ENCODE data around the gene B4GALT2. TPM values are rescaled to one million over a fixed set of nuclear protein-coding genes. Genes with fewer than 3 reads are reported as not detected.

Gene B4GALT2
- total and polyA plus RNA-seq, 2 donors (not counting 1 experiment from before 2014, with no cell fraction given), result 4.6 to 6.5 TPM

DNA sequence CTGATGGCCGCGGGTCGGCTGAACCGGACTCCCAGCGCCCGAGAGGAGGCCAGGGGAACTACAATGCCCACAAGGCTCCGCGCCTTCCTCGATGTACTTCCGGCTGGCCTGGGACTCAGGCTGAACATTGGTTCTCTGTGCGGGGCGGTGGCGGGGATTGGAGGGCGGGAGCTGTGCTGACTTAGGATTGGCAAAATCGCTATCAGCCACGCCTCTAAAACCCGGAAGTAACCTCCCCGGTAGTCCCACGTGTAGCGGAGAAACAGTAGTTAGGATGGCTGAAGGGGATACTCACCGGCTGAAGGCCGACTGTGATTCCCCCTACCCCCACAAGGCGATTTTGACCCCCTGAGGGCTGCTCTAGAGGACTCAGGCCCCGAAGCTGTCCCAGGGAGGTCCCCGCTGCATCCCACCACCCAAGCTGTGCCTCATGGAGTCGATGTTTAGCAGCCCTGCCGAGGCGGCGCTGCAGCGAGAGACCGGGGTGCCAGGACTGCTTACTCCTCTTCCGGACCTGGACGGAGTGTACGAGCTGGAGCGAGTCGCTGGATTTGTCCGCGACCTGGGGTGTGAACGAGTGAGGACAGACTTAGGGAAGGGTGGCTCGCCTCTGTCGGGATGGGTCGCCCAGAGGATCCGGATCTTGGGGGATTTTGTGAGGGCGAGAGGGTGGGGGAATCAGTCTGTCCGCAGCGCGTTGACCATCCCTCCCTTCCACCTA is 9.1 kb upstream of the B4GALT2 start, which contains the start of gene DPH2:
DPH2 (plus strand) TSS at position 265 of the 721 bp plus-strand sequence; CDS start at position 431, 166 bp downstream.
- TF ChIP-seq, protein P1, sequence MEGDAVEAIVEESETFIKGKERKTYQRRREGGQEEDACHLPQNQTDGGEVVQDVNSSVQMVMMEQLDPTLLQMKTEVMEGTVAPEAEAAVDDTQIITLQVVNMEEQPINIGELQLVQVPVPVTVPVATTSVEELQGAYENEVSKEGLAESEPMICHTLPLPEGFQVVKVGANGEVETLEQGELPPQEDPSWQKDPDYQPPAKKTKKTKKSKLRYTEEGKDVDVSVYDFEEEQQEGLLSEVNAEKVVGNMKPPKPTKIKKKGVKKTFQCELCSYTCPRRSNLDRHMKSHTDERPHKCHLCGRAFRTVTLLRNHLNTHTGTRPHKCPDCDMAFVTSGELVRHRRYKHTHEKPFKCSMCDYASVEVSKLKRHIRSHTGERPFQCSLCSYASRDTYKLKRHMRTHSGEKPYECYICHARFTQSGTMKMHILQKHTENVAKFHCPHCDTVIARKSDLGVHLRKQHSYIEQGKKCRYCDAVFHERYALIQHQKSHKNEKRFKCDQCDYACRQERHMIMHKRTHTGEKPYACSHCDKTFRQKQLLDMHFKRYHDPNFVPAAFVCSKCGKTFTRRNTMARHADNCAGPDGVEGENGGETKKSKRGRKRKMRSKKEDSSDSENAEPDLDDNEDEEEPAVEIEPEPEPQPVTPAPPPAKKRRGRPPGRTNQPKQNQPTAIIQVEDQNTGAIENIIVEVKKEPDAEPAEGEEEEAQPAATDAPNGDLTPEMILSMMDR (IDR thresholded peaks at IDR 0.05), result no peak
- TF ChIP-seq EZH2 (IDR thresholded peaks at IDR 0.05; ENCODE audit: borderline replicate concordance, insufficient read depth, low read depth, low read length, poor library complexity, severe bottlenecking), result no peak
- Histone ChIP-seq H3K4me2 (replicated peaks; ENCODE audit: low read depth, low read length, poor library complexity, severe bottlenecking) (peak within 1 kb of the TSS; percentile 96), H3K9me3 (ENCODE audit: control extremely low read depth in 1 of 3, control insufficient read depth in 2 of 3, insufficient read depth in 1 of 3, low read length in 2 of 3) (no peaks in the 10 kb centered on the region), H3K9ac (ENCODE audit: low read length) (peak within 1 kb of the TSS; percentile 81), H3K4me1 (ENCODE audit: control insufficient read depth in 2 of 2, insufficient read depth in 2 of 2, low read length in 2 of 2) (peaks cover 17 to 30% of the 10 kb centered on the region in 2 donors), H3K79me2 (ENCODE audit: control insufficient read depth, insufficient read depth, low read length) (peaks cover 23% of the 10 kb centered on the region), H2AFZ (ENCODE audit: insufficient read depth, low read depth, low read length, poor library complexity, severe bottlenecking) (peak within 1 kb of the TSS; percentile 81), H3K36me3 (replicated peaks in 1 of 2; ENCODE audit: control extremely low read depth in 1 of 2, control insufficient read depth in 1 of 2, extremely low read depth in 1 of 2, insufficient read depth in 2 of 2, low read length in 1 of 2) (peaks cover 0 to 10% of the 10 kb centered on the region in 2 experiments), H3K27ac (ENCODE audit: low read length in 2 of 2) (peak within 1 kb of the TSS in 1 of 2 donors; percentile 60), H3K27me3 (replicated peaks in 1 of 4; ENCODE audit: control extremely low read depth in 1 of 4, control insufficient read depth in 3 of 4, insufficient read depth in 4 of 4, low read length in 3 of 4) (no peaks in the 10 kb centered on the region), H4K20me1 (ENCODE audit: control insufficient read depth, insufficient read depth, low read length, poor library complexity, severe bottlenecking) (peaks cover 10% of the 10 kb centered on the region), H3K4me3 (ENCODE audit: control extremely low read depth in 1 of 5, extremely low read depth in 1 of 5, insufficient read depth in 1 of 5, low read depth in 2 of 5, low read length in 4 of 5) (peak within 1 kb of the TSS; percentile 62 to 96 (median 92))
- DNase-seq (peak; percentile 95), ATAC-seq (ENCODE audit: low read depth) (peak; percentile 85)
- 2% methylated on average over 42 of the region's 47 CpGs for WGBS (ENCODE audit: insufficient coverage)
- no peaks in the 10 kb centered on the region for H3K9me3 Mint-ChIP-seq (ENCODE audit: insufficient read depth)
- H3K4me1 Mint-ChIP-seq, result peaks cover 37% of the 10 kb centered on the region
- no peaks in the 10 kb centered on the region for H3K27me3 Mint-ChIP-seq
- H3K4me3 Mint-ChIP-seq, result peak within 1 kb of the TSS; percentile 95
- H3K27ac Mint-ChIP-seq, result peak within 1 kb of the TSS; percentile 79
- POLR2A ChIA-PET, result interaction anchor here (0.6 to 0.7 kb wide), 2 partner anchors 10 to 23 kb away, joined by 3 to 4 read pairs; partner anchors contain the start of gene IPO13
- CTCF ChIA-PET, result interaction anchor here (0.7 to 1.7 kb wide), 4 partner anchors 23 to 36 kb away, joined by 3 to 4 read pairs (median 4); partner anchors contain the start of genes ARTN and IPO13
- intact Hi-C loops (cut with micrococcal nuclease), result loop anchor here (1.0 to 10.0 kb wide), 4 partner anchors 24 to 1515 kb away; partner anchors contain the start of genes IPO13, KDM4A, PPCS and ST3GAL3
